GM23338 (cell line): ENCODE measurements around the gene POU3F1. TPM values are rescaled to one million over a fixed set of nuclear protein-coding genes. Genes with fewer than 3 reads are reported as not detected.
"Not testable (repeated sequence)": the region's sequence is repeated elsewhere in the genome, so short reads cannot be mapped to it uniquely, and the experiment has no call there.

Experiments used
- ATAC-seq: fragments of 200-7000 bp; cut with Tn5 transposase; 3 replicates; pipeline ENCODE4 v1.9.1; 2020
- DNase-seq: peaks from one replicate; pipeline ENCODE4 v3.0.0-alpha.2; 2015; ENCODE audit warnings: low spot score
- H2AFZ ChIP-seq: fragments of 200-600 bp; sonication (generic); 2 replicates; pipeline ENCODE4 v1.8.0; 2016; ENCODE audit warnings: antibody characterized with exemption, mild to moderate bottlenecking, moderate library complexity
- H3F3A ChIP-seq: fragments of 200-600 bp; sonication (generic); replicated peaks from 2 replicates; pipeline ENCODE4 v1.8.0; 2017; ENCODE audit warnings: antibody characterized with exemption, mixed run types, low read depth
- H3K27ac ChIP-seq: fragments of 200-600 bp; sonication (generic); 2 replicates; pipeline ENCODE4 v1.6.1; 2016; ENCODE audit warnings: low read depth
- H3K27me3 ChIP-seq: fragments of 200-600 bp; sonication (generic); 2 replicates; pipeline ENCODE4 v1.8.0; 2016; ENCODE audit warnings: mild to moderate bottlenecking, mixed run types, moderate library complexity; ENCODE audit not compliant: insufficient read depth
- H3K36me3 ChIP-seq: fragments of 200-600 bp; sonication (generic); 2 replicates; pipeline ENCODE4 v1.8.0; 2016; ENCODE audit warnings: mild to moderate bottlenecking; ENCODE audit not compliant: insufficient read depth
- H3K4me1 ChIP-seq: fragments of 200-600 bp; sonication (generic); 2 replicates; pipeline ENCODE4 v1.8.0; 2016; ENCODE audit warnings: mild to moderate bottlenecking, moderate library complexity; ENCODE audit not compliant: insufficient read depth
- H3K4me2 ChIP-seq: fragments of 200-600 bp; sonication (generic); 2 replicates; pipeline ENCODE4 v1.7.1; 2017; ENCODE audit warnings: mixed run types
- H3K4me3 ChIP-seq: fragments of 200-600 bp; sonication (generic); 2 replicates; pipeline ENCODE4 v1.6.1; 2016; ENCODE audit warnings: mixed run types
- H3K79me2 ChIP-seq: fragments of 200-600 bp; sonication (generic); replicated peaks from 2 replicates; pipeline ENCODE4 v1.8.0; 2017; ENCODE audit warnings: mild to moderate bottlenecking; ENCODE audit not compliant: insufficient read depth
- H3K9me2 ChIP-seq: fragments of 200-600 bp; sonication (generic); 2 replicates; pipeline ENCODE4 v1.8.0; 2017; ENCODE audit not compliant: insufficient read depth
- H4K20me1 ChIP-seq: fragments of 200-600 bp; sonication (generic); replicated peaks from 2 replicates; pipeline ENCODE4 v1.8.0; 2017; ENCODE audit warnings: mild to moderate bottlenecking; ENCODE audit not compliant: insufficient read depth
- H3K27ac Mint-ChIP-seq: 2 replicates; pipeline ENCODE4 v1.8.0; 2020; ENCODE audit warnings: inconsistent platforms, mild to moderate bottlenecking, moderate library complexity, mixed read lengths
- H3K27me3 Mint-ChIP-seq: 3 replicates; pipeline ENCODE4 v1.8.0; 2022; ENCODE audit warnings: low read depth, mild to moderate bottlenecking, moderate library complexity, mixed read lengths, inconsistent platforms; ENCODE audit not compliant: insufficient read depth, poor library complexity
- H3K36me3 Mint-ChIP-seq: 3 replicates; pipeline ENCODE4 v1.8.0; 2021; ENCODE audit warnings: low read depth, mild to moderate bottlenecking, inconsistent platforms, moderate library complexity, mixed read lengths
- H3K4me1 Mint-ChIP-seq: 3 replicates; pipeline ENCODE4 v1.8.0; 2020; ENCODE audit warnings: mild to moderate bottlenecking, inconsistent platforms, mixed read lengths
- H3K4me3 Mint-ChIP-seq: 3 replicates; pipeline ENCODE4 v1.8.0; 2021; ENCODE audit warnings: moderate library complexity, mild to moderate bottlenecking, inconsistent platforms, mixed read lengths
- H3K9me3 Mint-ChIP-seq: 3 replicates; pipeline ENCODE4 v1.8.0; 2020; ENCODE audit warnings: moderate library complexity, mild to moderate bottlenecking, inconsistent platforms, mixed read lengths
- CREB1 ChIP-seq: fragments of 250-450 bp; sonication (Bioruptor Pico); IDR thresholded peaks from 2 replicates; pipeline ENCODE4 v1.5.0; 2020; ENCODE audit warnings: low read depth, mild to moderate bottlenecking, moderate library complexity
- EZH2 ChIP-seq: fragments of 200-600 bp; sonication (generic); IDR thresholded peaks from one replicate; pipeline ENCODE4 v1.8.0; 2017; ENCODE audit warnings: antibody characterized with exemption, mild to moderate bottlenecking, low read depth; ENCODE audit not compliant: unreplicated experiment
- EZH2phosphoT487 ChIP-seq: fragments of 200-600 bp; sonication (generic); IDR thresholded peaks from one replicate; pipeline ENCODE4 v1.8.1; 2018; ENCODE audit warnings: antibody characterized with exemption; ENCODE audit not compliant: unreplicated experiment
- JUNB ChIP-seq: IDR thresholded peaks from one replicate; pipeline ENCODE4 v1.6.1; 2016; ENCODE audit warnings: antibody characterized with exemption; ENCODE audit not compliant: unreplicated experiment
- NANOG ChIP-seq: IDR thresholded peaks from 2 replicates; pipeline ENCODE4 v1.6.1; 2016; ENCODE audit warnings: antibody characterized with exemption, borderline replicate concordance
- POLR2AphosphoS5 ChIP-seq: IDR thresholded peaks from 2 replicates; pipeline ENCODE4 v1.6.1; 2016; ENCODE audit warnings: antibody characterized with exemption, low read depth
- STAT1 ChIP-seq: IDR thresholded peaks from one replicate; pipeline ENCODE4 v1.6.1; 2016; ENCODE audit warnings: antibody characterized with exemption; ENCODE audit not compliant: unreplicated experiment
- ZNF114 ChIP-seq: fragments of 250-450 bp; sonication (Bioruptor Pico); IDR thresholded peaks from 2 replicates; pipeline ENCODE4 v1.5.0; 2020; ENCODE audit warnings: mild to moderate bottlenecking, moderate library complexity
- ZNF331 ChIP-seq: fragments of 250-450 bp; sonication (Bioruptor Pico); IDR thresholded peaks from 2 replicates; pipeline ENCODE4 v1.5.0; 2020; ENCODE audit warnings: low read depth, mild to moderate bottlenecking, moderate library complexity
- polyA plus RNA-seq: library from polyadenylated mRNA; unstranded; fragments of >200 nt; fragmentation: Nextera tagmentation; extraction: Ambion mirVana; gene quantifications from 2 replicates; pipeline ENCODE4 v1.2.1, GENCODE V29; 2016
- total RNA-seq: library from RNA; depleted of rRNA; stranded (reverse); fragments of >200 nt; shearing (Covaris generic); gene quantifications from 2 replicates; pipeline ENCODE4 v1.2.3, GENCODE V29; 2014
- TF ChIP-seq, protein P1 (sequence below), 2 experiments: fragments of 200-600 bp in 1 of 2; sonication (generic) in 1 of 2; conservative IDR thresholded peaks; 2 replicates each; pipeline versions ENCODE4 v1.5.1 to v1.6.1; 2016 to 2017; ENCODE audit warnings: antibody characterized with exemption in 2 of 2, low read depth in 2 of 2, mild to moderate bottlenecking in 2 of 2, moderate library complexity in 1 of 2
- TF ChIP-seq, protein P2 (sequence below): IDR thresholded peaks from one replicate; pipeline ENCODE4 v1.6.1; 2018; ENCODE audit warnings: antibody characterized with exemption; ENCODE audit not compliant: unreplicated experiment
- TF ChIP-seq, protein P3 (sequence below): IDR thresholded peaks from 2 replicates; pipeline ENCODE4 v1.6.1; 2016; ENCODE audit warnings: antibody characterized with exemption

The POU3F1 gene
- total and polyA plus RNA-seq, 2 experiments from 2014 or later, result 3.6 to 11.5 TPM

DNA sequence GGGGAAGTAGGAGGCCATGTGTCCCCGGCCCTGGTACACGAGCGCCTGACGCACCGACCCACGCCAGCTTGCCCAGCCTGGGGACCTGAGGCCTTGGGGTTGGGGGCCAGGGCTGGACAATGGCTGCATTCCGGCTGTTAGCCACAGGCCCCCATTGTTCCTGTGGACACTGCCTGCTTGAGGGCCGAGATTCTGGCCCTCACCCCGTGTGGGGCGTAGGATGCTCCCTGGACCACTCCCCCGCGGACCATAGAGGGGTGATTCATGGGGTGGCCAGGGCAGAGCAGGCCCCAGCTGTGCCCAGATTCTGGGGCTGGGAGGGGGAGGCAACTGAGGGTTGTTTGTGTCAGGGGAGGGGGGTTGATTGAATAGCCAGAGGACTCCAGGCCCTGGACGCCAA lies 11.7 kb downstream of the POU3F1 start:
- Histone ChIP-seq H3K4me3 (no peak overlapping the region), H4K20me1 (no peaks in the 10 kb centered on the region), H3K36me3 (no peaks in the 10 kb centered on the region), H3K4me2 (no peak overlapping the region), H3K79me2 (no peaks in the 10 kb centered on the region), H3F3A (0 out of 2 replicates have a peak, but pooled peaks cover 2% of the 10 kb centered on the region), H3K27ac (no peak overlapping the region), H3K4me1 (peaks cover 10% of the 10 kb centered on the region), H3K27me3 (no peaks in the 10 kb centered on the region), H3K9me2 (no peaks in the 10 kb centered on the region; the same call in 1 of the 2 replicates), H2AFZ (no peak overlapping the region)
- Mint-ChIP-seq H3K9me3 (peaks cover 4% of the 10 kb centered on the region), H3K4me1 (peaks cover 15% of the 10 kb centered on the region), H3K27me3 (peaks cover 7% of the 10 kb centered on the region), H3K4me3 (no peak overlapping the region), H3K27ac (no peak overlapping the region), H3K36me3 (peaks cover 14% of the 10 kb centered on the region)
- DNase-seq (no peak), ATAC-seq (no peak)
- TF ChIP-seq, protein P1, sequence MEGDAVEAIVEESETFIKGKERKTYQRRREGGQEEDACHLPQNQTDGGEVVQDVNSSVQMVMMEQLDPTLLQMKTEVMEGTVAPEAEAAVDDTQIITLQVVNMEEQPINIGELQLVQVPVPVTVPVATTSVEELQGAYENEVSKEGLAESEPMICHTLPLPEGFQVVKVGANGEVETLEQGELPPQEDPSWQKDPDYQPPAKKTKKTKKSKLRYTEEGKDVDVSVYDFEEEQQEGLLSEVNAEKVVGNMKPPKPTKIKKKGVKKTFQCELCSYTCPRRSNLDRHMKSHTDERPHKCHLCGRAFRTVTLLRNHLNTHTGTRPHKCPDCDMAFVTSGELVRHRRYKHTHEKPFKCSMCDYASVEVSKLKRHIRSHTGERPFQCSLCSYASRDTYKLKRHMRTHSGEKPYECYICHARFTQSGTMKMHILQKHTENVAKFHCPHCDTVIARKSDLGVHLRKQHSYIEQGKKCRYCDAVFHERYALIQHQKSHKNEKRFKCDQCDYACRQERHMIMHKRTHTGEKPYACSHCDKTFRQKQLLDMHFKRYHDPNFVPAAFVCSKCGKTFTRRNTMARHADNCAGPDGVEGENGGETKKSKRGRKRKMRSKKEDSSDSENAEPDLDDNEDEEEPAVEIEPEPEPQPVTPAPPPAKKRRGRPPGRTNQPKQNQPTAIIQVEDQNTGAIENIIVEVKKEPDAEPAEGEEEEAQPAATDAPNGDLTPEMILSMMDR (conservative IDR thresholded peaks at IDR 0.05; ENCODE audit: low read depth in 2 of 2), result no peak

DNA sequence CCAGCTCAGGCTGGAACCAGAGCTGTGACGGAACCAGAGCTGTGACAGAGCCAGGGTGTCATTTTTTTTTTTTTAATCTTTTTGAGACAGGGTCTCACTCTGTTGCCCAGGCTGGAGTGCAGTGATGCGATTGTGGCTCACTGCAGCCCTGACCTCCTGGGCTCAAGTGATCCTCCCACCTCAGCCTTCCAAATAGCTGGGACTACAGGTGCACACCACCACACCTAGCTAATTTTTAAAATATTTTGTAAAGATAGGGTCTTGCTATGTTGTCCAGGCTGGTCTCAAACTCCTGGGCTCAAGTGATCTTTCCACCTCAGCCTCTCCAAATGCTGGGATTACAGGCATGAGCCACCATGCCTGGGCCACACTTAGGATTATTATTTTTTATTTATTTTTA lies 13.6 kb downstream of the POU3F1 start:
- not testable (repeated sequence) for H4K20me1 ChIP-seq, H2AFZ ChIP-seq, H3K27ac Mint-ChIP-seq, H3K36me3 Mint-ChIP-seq, ATAC-seq, H3K4me3 ChIP-seq, H3K4me3 Mint-ChIP-seq, H3K9me2 ChIP-seq, H3K9me3 Mint-ChIP-seq, DNase-seq, H3K4me2 ChIP-seq, H3K36me3 ChIP-seq, H3K27me3 ChIP-seq, H3K27ac ChIP-seq, H3K79me2 ChIP-seq
- H3K4me1 ChIP-seq, result peaks cover 29% of the 10 kb centered on the region
- Mint-ChIP-seq H3K4me1 (peaks cover 34% of the 10 kb centered on the region), H3K27me3 (peaks cover 10% of the 10 kb centered on the region)
- H3F3A ChIP-seq, result peaks cover 14% of the 10 kb centered on the region; the same call in 1 of the 2 replicates

DNA sequence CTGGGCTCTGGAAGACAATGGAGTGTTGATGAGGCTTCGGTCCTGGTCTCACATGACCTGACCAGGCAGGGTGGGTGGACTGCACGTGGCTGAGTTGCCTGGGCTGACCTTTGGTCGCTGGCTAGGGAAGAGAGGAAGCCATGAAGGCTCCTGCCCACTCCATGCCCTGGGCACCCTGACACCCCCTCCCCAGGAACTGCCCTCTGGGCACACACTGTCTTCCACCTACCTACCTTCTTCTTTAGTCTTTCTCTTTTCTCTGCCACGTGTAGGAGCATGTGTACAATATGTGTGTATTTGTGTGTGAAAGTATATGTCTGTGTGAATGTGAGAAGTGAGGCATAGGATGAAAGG lies 15.1 kb downstream of the POU3F1 start:
- Mint-ChIP-seq H3K27ac (no peak overlapping the region; the same call in 1 of the 2 replicates), H3K36me3 (no peaks in the 10 kb centered on the region; the same call in 2 of the 3 replicates), H3K9me3 (no peaks in the 10 kb centered on the region), H3K4me3 (no peak overlapping the region; the same call in 2 of the 3 replicates), H3K4me1 (peaks cover 49% of the 10 kb centered on the region), H3K27me3 (peaks cover 13% of the 10 kb centered on the region)
- Histone ChIP-seq H3K4me1 (peaks cover 34% of the 10 kb centered on the region), H3K79me2 (no peaks in the 10 kb centered on the region), H3K4me2 (no peak overlapping the region), H4K20me1 (no peaks in the 10 kb centered on the region; the same call in 1 of the 2 replicates), H3F3A (peaks cover 14% of the 10 kb centered on the region), H3K4me3 (no peak overlapping the region), H3K27me3 (no peaks in the 10 kb centered on the region), H3K27ac (no peak overlapping the region), H2AFZ (no peak overlapping the region), H3K36me3 (no peaks in the 10 kb centered on the region), H3K9me2 (no peaks in the 10 kb centered on the region; the same call in 1 of the 2 replicates)
- DNase-seq, result no peak
- ATAC-seq, result no peak
- no peak for TF ChIP-seq STAT1
- TF ChIP-seq, protein P1 (conservative IDR thresholded peaks at IDR 0.05; ENCODE audit: low read depth in 2 of 2), result no peak
- no peak for TF ChIP-seq EZH2
- no peak for TF ChIP-seq NANOG
- TF ChIP-seq CREB1, result no peak
- TF ChIP-seq, protein P2, sequence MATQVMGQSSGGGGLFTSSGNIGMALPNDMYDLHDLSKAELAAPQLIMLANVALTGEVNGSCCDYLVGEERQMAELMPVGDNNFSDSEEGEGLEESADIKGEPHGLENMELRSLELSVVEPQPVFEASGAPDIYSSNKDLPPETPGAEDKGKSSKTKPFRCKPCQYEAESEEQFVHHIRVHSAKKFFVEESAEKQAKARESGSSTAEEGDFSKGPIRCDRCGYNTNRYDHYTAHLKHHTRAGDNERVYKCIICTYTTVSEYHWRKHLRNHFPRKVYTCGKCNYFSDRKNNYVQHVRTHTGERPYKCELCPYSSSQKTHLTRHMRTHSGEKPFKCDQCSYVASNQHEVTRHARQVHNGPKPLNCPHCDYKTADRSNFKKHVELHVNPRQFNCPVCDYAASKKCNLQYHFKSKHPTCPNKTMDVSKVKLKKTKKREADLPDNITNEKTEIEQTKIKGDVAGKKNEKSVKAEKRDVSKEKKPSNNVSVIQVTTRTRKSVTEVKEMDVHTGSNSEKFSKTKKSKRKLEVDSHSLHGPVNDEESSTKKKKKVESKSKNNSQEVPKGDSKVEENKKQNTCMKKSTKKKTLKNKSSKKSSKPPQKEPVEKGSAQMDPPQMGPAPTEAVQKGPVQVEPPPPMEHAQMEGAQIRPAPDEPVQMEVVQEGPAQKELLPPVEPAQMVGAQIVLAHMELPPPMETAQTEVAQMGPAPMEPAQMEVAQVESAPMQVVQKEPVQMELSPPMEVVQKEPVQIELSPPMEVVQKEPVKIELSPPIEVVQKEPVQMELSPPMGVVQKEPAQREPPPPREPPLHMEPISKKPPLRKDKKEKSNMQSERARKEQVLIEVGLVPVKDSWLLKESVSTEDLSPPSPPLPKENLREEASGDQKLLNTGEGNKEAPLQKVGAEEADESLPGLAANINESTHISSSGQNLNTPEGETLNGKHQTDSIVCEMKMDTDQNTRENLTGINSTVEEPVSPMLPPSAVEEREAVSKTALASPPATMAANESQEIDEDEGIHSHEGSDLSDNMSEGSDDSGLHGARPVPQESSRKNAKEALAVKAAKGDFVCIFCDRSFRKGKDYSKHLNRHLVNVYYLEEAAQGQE, result no peak
- TF ChIP-seq ZNF114 (CRISPR knock-in tag), result no peak
- TF ChIP-seq ZNF331 (CRISPR knock-in tag), result no peak
- TF ChIP-seq POLR2AphosphoS5, result no peak
- TF ChIP-seq, protein P3, sequence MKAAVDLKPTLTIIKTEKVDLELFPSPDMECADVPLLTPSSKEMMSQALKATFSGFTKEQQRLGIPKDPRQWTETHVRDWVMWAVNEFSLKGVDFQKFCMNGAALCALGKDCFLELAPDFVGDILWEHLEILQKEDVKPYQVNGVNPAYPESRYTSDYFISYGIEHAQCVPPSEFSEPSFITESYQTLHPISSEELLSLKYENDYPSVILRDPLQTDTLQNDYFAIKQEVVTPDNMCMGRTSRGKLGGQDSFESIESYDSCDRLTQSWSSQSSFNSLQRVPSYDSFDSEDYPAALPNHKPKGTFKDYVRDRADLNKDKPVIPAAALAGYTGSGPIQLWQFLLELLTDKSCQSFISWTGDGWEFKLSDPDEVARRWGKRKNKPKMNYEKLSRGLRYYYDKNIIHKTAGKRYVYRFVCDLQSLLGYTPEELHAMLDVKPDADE, result no peak
- TF ChIP-seq JUNB, result no peak
- TF ChIP-seq EZH2phosphoT487, result no peak
